HCT116 (cell line): ENCODE data around the gene FRMPD4. TPM values are rescaled to one million over a fixed set of nuclear protein-coding genes. Genes with fewer than 3 reads are reported as not detected.

Source experiments
- ATAC-seq: fragments of 200-7000 bp; cut with Tn5 transposase; 2 replicates; pipeline ENCODE4 v1.9.1; 2020; ENCODE audit warnings: mild to moderate bottlenecking, moderate library complexity
- BruUV-seq: library from RNA; stranded (reverse); fragments of 400-500 nt; replicated peaks from 2 replicates; lab custom pipeline; 2021; lab: Mats Ljungman, UMichigan
- CTCF ChIA-PET: fragments of 300-600 bp; sonication (Branson Sonifier 250); formaldehyde crosslinking; loops from one replicate; lab custom pipeline; 2021; ENCODE audit warnings: antibody characterized with exemption; lab: Charles Lee
- POLR2A ChIA-PET: fragments of 300-600, 350-600 bp; sonication (Branson Sonifier 250); formaldehyde crosslinking; loops from one replicate; lab custom pipeline; 2021; ENCODE audit warnings: antibody characterized with exemption; lab: Charles Lee
- RAD21 ChIA-PET, 2 experiments: fragments of 300-600 bp; sonication (Branson Sonifier 250); formaldehyde crosslinking; loops; one replicate each; lab custom pipeline; 2023; ENCODE audit warnings: low total read pairs in 2 of 2; ENCODE audit not compliant: uncharacterized antibody in 2 of 2, unreplicated experiment in 2 of 2, low non-redundant PET in 1 of 2; lab: Charles Lee
- DNase-seq: peaks from one replicate; pipeline ENCODE4 v3.0.0-alpha.2; 2010; ENCODE audit warnings: low read depth, low spot score
- H2AFZ ChIP-seq: fragments of 200-600 bp; shearing (Covaris generic), sonication (generic); 2 replicates; pipeline ENCODE4 v1.6.1; 2017; ENCODE audit warnings: low read depth, mixed run types, mixed read lengths, antibody characterized with exemption, low read length; ENCODE audit not compliant: poor library complexity, severe bottlenecking
- H3K27ac ChIP-seq: 2 replicates; pipeline ENCODE4 v1.5.1; 2012; ENCODE audit warnings: low read depth, low read length
- H3K27me3 ChIP-seq: fragments of 200-600 bp; sonication (generic); 2 replicates; pipeline ENCODE4 v1.6.1; 2016; ENCODE audit warnings: mixed run types, low read length, mixed read lengths; ENCODE audit not compliant: insufficient read depth
- H3K36me3 ChIP-seq, 2 experiments: fragments of 200-500 bp in 1 of 2; fragments of 200-600 bp in 1 of 2; sonication (Bioruptor generic) in 1 of 2; sonication (generic) in 1 of 2; 2 replicates each; pipeline versions ENCODE4 v1.5.1 to v1.6.1; 2014 to 2016; ENCODE audit warnings: low read length in 2 of 2, inconsistent platforms in 1 of 2, mixed read lengths in 1 of 2, mixed run types in 1 of 2; ENCODE audit not compliant: insufficient read depth in 2 of 2, control insufficient read depth in 1 of 2
- H3K4me1 ChIP-seq, 2 experiments: fragments of 200-600 bp in 1 of 2; sonication (generic) in 1 of 2; 2 replicates each; pipeline versions ENCODE4 v1.5.1 to v1.6.1; 2012 to 2017; ENCODE audit warnings: low read length in 2 of 2, inconsistent platforms in 1 of 2, mild to moderate bottlenecking in 1 of 2, mixed read lengths in 1 of 2, mixed run types in 1 of 2, moderate library complexity in 1 of 2; ENCODE audit not compliant: insufficient read depth in 2 of 2, control insufficient read depth in 1 of 2
- H3K4me2 ChIP-seq: fragments of 200-600 bp; sonication (generic); 2 replicates; pipeline ENCODE4 v1.6.1; 2017; ENCODE audit warnings: mixed run types, low read length, mixed read lengths
- H3K4me3 ChIP-seq, 2 experiments: fragments of 200-600 bp in 1 of 2; sonication (generic) in 1 of 2; replicated peaks in 1 of 2; 2 replicates each; pipeline ENCODE4 v1.5.1; 2011 to 2016; ENCODE audit warnings: low read length in 2 of 2, control low read depth in 1 of 2, low read depth in 1 of 2, mild to moderate bottlenecking in 1 of 2, mixed read lengths in 1 of 2, mixed run types in 1 of 2
- H3K79me2 ChIP-seq: fragments of 200-600 bp; sonication (generic); 2 replicates; pipeline ENCODE4 v1.6.1; 2017; ENCODE audit warnings: mild to moderate bottlenecking, mixed run types, low read length, moderate library complexity, mixed read lengths; ENCODE audit not compliant: insufficient read depth
- H3K9ac ChIP-seq: fragments of 200-600 bp; sonication (generic); 2 replicates; pipeline ENCODE4 v1.6.1; 2016; ENCODE audit warnings: low read length, mixed read lengths
- H3K9me2 ChIP-seq: fragments of 200-600 bp; sonication (generic), shearing (Covaris generic); 2 replicates; pipeline ENCODE4 v1.6.1; 2017; ENCODE audit warnings: mixed run types, mild to moderate bottlenecking, moderate library complexity; ENCODE audit not compliant: insufficient read depth
- H3K9me3 ChIP-seq, 2 experiments: fragments of 200-500 bp in 1 of 2; fragments of 200-600 bp in 1 of 2; sonication (Bioruptor generic) in 1 of 2; sonication (generic) in 1 of 2; 2 replicates each; pipeline ENCODE4 v1.6.1; 2014 to 2017; ENCODE audit warnings: low read length in 2 of 2, mixed read lengths in 2 of 2, inconsistent platforms in 1 of 2, low read depth in 1 of 2, mild to moderate bottlenecking in 1 of 2, mixed run types in 1 of 2, moderate library complexity in 1 of 2; ENCODE audit not compliant: control insufficient read depth in 1 of 2, insufficient read depth in 1 of 2
- H4K20me1 ChIP-seq: fragments of 200-600 bp; sonication (generic), shearing (Covaris generic); 2 replicates; pipeline ENCODE4 v1.6.1; 2017; ENCODE audit warnings: mixed run types, mild to moderate bottlenecking, moderate library complexity; ENCODE audit not compliant: insufficient read depth
- CBX3 ChIP-seq: IDR thresholded peaks from 2 replicates; pipeline ENCODE4 v1.6.1; 2012; ENCODE audit warnings: low read depth
- CEBPB ChIP-seq: IDR thresholded peaks from 2 replicates; pipeline ENCODE4 v1.6.1; 2012; ENCODE audit warnings: low read depth
- CTCF ChIP-seq, 3 experiments: fragments of 200-600 bp in 1 of 3; sonication (generic) in 1 of 3; IDR thresholded peaks in 2 of 3; conservative IDR thresholded peaks in 1 of 3; 2 replicates each; pipeline ENCODE4 v1.5.1; 2012 to 2017; ENCODE audit warnings: low read depth in 2 of 3, low read length in 2 of 3, antibody characterized with exemption in 1 of 3, borderline replicate concordance in 1 of 3, control low read depth in 1 of 3, mild to moderate bottlenecking in 1 of 3, mixed read lengths in 1 of 3, mixed run types in 1 of 3, moderate library complexity in 1 of 3; ENCODE audit not compliant: insufficient read depth in 1 of 3
- EZH2 ChIP-seq: fragments of 200-600 bp; sonication (generic); IDR thresholded peaks from 2 replicates; pipeline ENCODE4 v1.6.1; 2017; ENCODE audit warnings: antibody characterized with exemption, mixed run types
- EZH2phosphoT487 ChIP-seq: fragments of 200-600 bp; IDR thresholded peaks from 2 replicates; pipeline ENCODE4 v1.6.1; 2018; ENCODE audit warnings: antibody characterized with exemption, borderline replicate concordance
- JUND ChIP-seq: IDR thresholded peaks from 2 replicates; pipeline ENCODE4 v1.6.1; 2012
- MAX ChIP-seq: IDR thresholded peaks from 2 replicates; pipeline ENCODE4 v1.6.1; 2012
- POLR2A ChIP-seq: IDR thresholded peaks from 2 replicates; pipeline ENCODE4 v1.7.0; 2011; ENCODE audit warnings: borderline replicate concordance; ENCODE audit not compliant: insufficient read depth, insufficient read length; ENCODE audit errors: extremely low read depth
- POLR2AphosphoS5 ChIP-seq: IDR thresholded peaks from 2 replicates; pipeline ENCODE4 v1.6.1; 2011; ENCODE audit warnings: mild to moderate bottlenecking, low read depth, low read length, moderate library complexity
- RAD21 ChIP-seq: IDR thresholded peaks from 2 replicates; pipeline ENCODE4 v1.6.1; 2012; ENCODE audit warnings: low read depth, mild to moderate bottlenecking
- SIN3A ChIP-seq: IDR thresholded peaks from 2 replicates; pipeline ENCODE4 v1.6.1; 2012; ENCODE audit warnings: low read depth
- SP1 ChIP-seq: IDR thresholded peaks from 2 replicates; pipeline ENCODE4 v1.6.1; 2012; ENCODE audit warnings: low read depth
- SRF ChIP-seq: IDR thresholded peaks from 2 replicates; pipeline ENCODE4 v1.6.1; 2012; ENCODE audit warnings: low read depth
- TCF7L2 ChIP-seq: IDR thresholded peaks from 2 replicates; pipeline ENCODE4 v1.7.0; 2011; ENCODE audit warnings: borderline replicate concordance, inconsistent platforms; ENCODE audit not compliant: insufficient read depth, insufficient read length; ENCODE audit errors: extremely low read depth
- ZBTB33 ChIP-seq: IDR thresholded peaks from 2 replicates; pipeline ENCODE4 v1.6.1; 2011; ENCODE audit warnings: mild to moderate bottlenecking, low read length, moderate library complexity; ENCODE audit not compliant: insufficient replicate concordance; ENCODE audit errors: extremely low read depth
- intact Hi-C: fragments of 100-400 bp; cut with micrococcal nuclease; formaldehyde crosslinking; loops from 2 replicates; pipeline ENCODE4 v1.10.0; 2022
- total RNA-seq: library from RNA; stranded (reverse); gene quantifications from one replicate; pipeline ENCODE4 v1.2.1, GENCODE V29; 2021; ENCODE audit not compliant: unreplicated experiment

Gene FRMPD4
- total RNA-seq, 1 experiment from 2014 or later = not detected

GRCh38 chrX:12210196-12210815, 72.0 kb downstream of the FRMPD4 start:
- BruUV-seq = no TSS peak
- Histone ChIP-seq H3K27me3 (no peaks in the 10 kb centered on the region), H4K20me1 (no peaks in the 10 kb centered on the region), H3K9ac (no peak overlapping the region), H3K4me2 (no peak overlapping the region), H3K27ac (no peak overlapping the region), H3K79me2 (no peaks in the 10 kb centered on the region), H2AFZ (no peak overlapping the region), H3K36me3 (no peaks in the 10 kb centered on the region), H3K4me3 (no peak overlapping the region), H3K9me2 (no peaks in the 10 kb centered on the region), H3K4me1 (no peaks in the 10 kb centered on the region), H3K9me3 (no peaks in the 10 kb centered on the region)
- intact Hi-C loops = no loop called here
- ATAC-seq = no peak
- no peak for TF ChIP-seq SIN3A
- no peak for TF ChIP-seq MAX
- no peak for TF ChIP-seq POLR2A
- no peak for TF ChIP-seq CEBPB
- no peak for TF ChIP-seq JUND
- no peak for TF ChIP-seq POLR2AphosphoS5
- no peak for TF ChIP-seq CTCF (IDR thresholded peaks at IDR 0.05 in 2 of 3, conservative IDR thresholded peaks at IDR 0.05 in 1 of 3; ENCODE audit: borderline replicate concordance in 1 of 3, insufficient read depth in 1 of 3, low read depth in 2 of 3, low read length in 2 of 3)
- no peak for TF ChIP-seq EZH2
- TF ChIP-seq TCF7L2 = no peak
- TF ChIP-seq CBX3 = no peak
- no peak for TF ChIP-seq ZBTB33
- TF ChIP-seq EZH2phosphoT487 = no peak
- no peak for TF ChIP-seq SP1
- no peak for TF ChIP-seq SRF
- no peak for TF ChIP-seq RAD21
- POLR2A ChIA-PET = no interaction called here
- RAD21 ChIA-PET = no interaction called here
- DNase-seq = no peak
- CTCF ChIA-PET = no interaction called here
